CD4-positive, alpha-beta T cell (primary cell): ENCODE data around the gene HACL1. TPM values are rescaled to one million over a fixed set of nuclear protein-coding genes. Genes with fewer than 3 reads are reported as not detected.

Experiments
- ATAC-seq: fragments of 200-7000 bp; cut with Tn5 transposase; one replicate; pipeline ENCODE4 v1.10.0; 2022; ENCODE audit warnings: mild to moderate bottlenecking; ENCODE audit not compliant: poor library complexity
- CTCF ChIA-PET: fragments of 350-600 bp; sonication (Branson Sonifier 250); formaldehyde crosslinking; loops from one replicate; lab custom pipeline; 2021; ENCODE audit warnings: antibody characterized with exemption, inconsistent platforms; lab: Charles Lee
- POLR2A ChIA-PET: fragments of 350-600 bp; sonication (Branson Sonifier 250); formaldehyde crosslinking; loops from one replicate; lab custom pipeline; 2021; ENCODE audit warnings: antibody characterized with exemption, inconsistent platforms; lab: Charles Lee
- DNase-seq, 14 experiments: peaks; one replicate each; pipeline ENCODE4 v3.0.0-alpha.2; 2013 to 2020; ENCODE audit warnings: mixed read lengths in 2 of 14
- H3K27ac ChIP-seq, 2 donors: one replicate each; pipeline versions ENCODE4 v1.5.1 to v1.7.0; 2013; ENCODE audit warnings: low read length in 2 of 2, low read depth in 1 of 2, mild to moderate bottlenecking in 1 of 2
- H3K27me3 ChIP-seq, 2 experiments: 1 replicate in 1 of 2; 2 replicates in 1 of 2; pipeline versions ENCODE4 v1.6.1 to v1.7.0; 2013; ENCODE audit warnings: low read length in 2 of 2, control low read depth in 1 of 2, mild to moderate bottlenecking in 1 of 2, moderate library complexity in 1 of 2; ENCODE audit not compliant: insufficient read depth in 2 of 2, control insufficient read depth in 1 of 2
- H3K36me3 ChIP-seq: one replicate; pipeline ENCODE4 v1.6.1; 2013; ENCODE audit warnings: low read length, control low read depth; ENCODE audit not compliant: insufficient read depth
- H3K4me1 ChIP-seq: one replicate; pipeline ENCODE4 v1.6.1; 2013; ENCODE audit warnings: low read length, control low read depth; ENCODE audit not compliant: insufficient read depth
- H3K4me3 ChIP-seq: one replicate; pipeline ENCODE4 v1.5.1; 2013; ENCODE audit warnings: mild to moderate bottlenecking, low read length, moderate library complexity
- H3K9me3 ChIP-seq, 2 experiments: 1 replicate in 1 of 2; 2 replicates in 1 of 2; pipeline versions ENCODE4 v1.6.1 to v1.7.0; 2013; ENCODE audit warnings: low read length in 2 of 2, mild to moderate bottlenecking in 2 of 2, control low read depth in 1 of 2, moderate library complexity in 1 of 2; ENCODE audit not compliant: control insufficient read depth in 1 of 2, insufficient read depth in 1 of 2
- H3K27ac Mint-ChIP-seq: one replicate; pipeline ENCODE4 v1.8.0; 2020; ENCODE audit warnings: mixed read lengths
- H3K27me3 Mint-ChIP-seq: one replicate; pipeline ENCODE4 v1.8.0; 2021; ENCODE audit warnings: mixed read lengths
- H3K36me3 Mint-ChIP-seq: one replicate; pipeline ENCODE4 v1.8.0; 2021; ENCODE audit warnings: low read depth, mixed read lengths
- H3K4me1 Mint-ChIP-seq: one replicate; pipeline ENCODE4 v1.8.0; 2021; ENCODE audit warnings: low read depth, mixed read lengths
- H3K4me3 Mint-ChIP-seq: one replicate; pipeline ENCODE4 v1.8.0; 2020; ENCODE audit warnings: mild to moderate bottlenecking, mixed read lengths
- H3K9me3 Mint-ChIP-seq: one replicate; pipeline ENCODE4 v1.8.0; 2020; ENCODE audit warnings: mixed read lengths
- CTCF ChIP-seq: fragments of 200-600 bp; IDR thresholded peaks from one replicate; pipeline ENCODE4 v1.8.0; 2022; ENCODE audit warnings: antibody characterized with exemption, mild to moderate bottlenecking
- intact Hi-C, 2 experiments: fragments of 100-400 bp; cut with DNase I in 1 of 2; cut with micrococcal nuclease in 1 of 2; formaldehyde crosslinking; loops; one replicate each; pipeline versions ENCODE4 v1.15.1 to v1.9.0; 2023 to 2025; cut with DNase I, micrococcal nuclease
- total RNA-seq, 174 experiments: library from RNA in 2 of 174; stranded (reverse) in 2 of 174; gene quantifications; one replicate each; pipeline ENCODE4 v1.2.3 and lab custom pipeline; 2021 to 2026

Gene HACL1
- total RNA-seq, 2 experiments from 2014 or later: 26.6 to 33.2 TPM

- no peaks in the 10 kb centered on the region for H3K9me3 Mint-ChIP-seq
- no peaks in the 10 kb centered on the region for H3K27me3 ChIP-seq
- H3K36me3 Mint-ChIP-seq: no peaks in the 10 kb centered on the region
- no peak for TF ChIP-seq CTCF
- H3K36me3 ChIP-seq: no peaks in the 10 kb centered on the region
- peaks cover 28% of the 10 kb centered on the region for H3K4me1 Mint-ChIP-seq
- H3K4me3 Mint-ChIP-seq: no peak overlapping the region
- no peak for ATAC-seq
- H3K4me3 ChIP-seq: no peak overlapping the region
- peaks cover 0 to 3% of the 10 kb centered on the region in 2 experiments for H3K9me3 ChIP-seq
- CTCF ChIA-PET: interaction anchor here (1.6 kb wide), 1 partner anchor 10 kb away, joined by 4 read pairs; no protein-coding TSS in a partner anchor
- no peak overlapping the region for H3K27ac ChIP-seq
- POLR2A ChIA-PET: no interaction called here
- no peak for DNase-seq
- intact Hi-C loops: no loop called here
- H3K27ac Mint-ChIP-seq: no peak overlapping the region
- peaks cover 41% of the 10 kb centered on the region for H3K4me1 ChIP-seq
- peaks cover 5% of the 10 kb centered on the region for H3K27me3 Mint-ChIP-seq
These were observed 75.6 kb downstream of the HACL1 start for GRCh38 chr3:15525790-15526189.

- Histone ChIP-seq H3K27me3 (peaks cover 0 to 4% of the 10 kb centered on the region in 2 experiments), H3K27ac (no peak overlapping the region), H3K4me1 (peaks cover 35% of the 10 kb centered on the region), H3K4me3 (no peak overlapping the region), H3K9me3 (peaks cover 0 to 3% of the 10 kb centered on the region in 2 experiments), H3K36me3 (no peaks in the 10 kb centered on the region)
- DNase-seq: no peak
- CTCF ChIA-PET: interaction anchor here (0.8 kb wide), 1 partner anchor 38 kb away, joined by 4 read pairs; no protein-coding TSS in a partner anchor
- Mint-ChIP-seq H3K4me1 (peaks cover 10% of the 10 kb centered on the region), H3K36me3 (no peaks in the 10 kb centered on the region), H3K27ac (no peak overlapping the region), H3K4me3 (no peak overlapping the region), H3K27me3 (peaks cover 5% of the 10 kb centered on the region), H3K9me3 (no peaks in the 10 kb centered on the region)
- intact Hi-C loops: no loop called here
- ATAC-seq: no peak
- TF ChIP-seq CTCF: no peak
- POLR2A ChIA-PET: no interaction called here
These were observed 77.5 kb downstream of the HACL1 start for GRCh38 chr3:15523660-15524417.

- TF ChIP-seq CTCF: no peak
These were observed 79.4 kb downstream of the HACL1 start for GRCh38 chr3:15522016-15522415.

More at GRCh38 chr3:15522016-15522415, 79.4 kb downstream of the HACL1 start:
- H3K4me3 Mint-ChIP-seq: no peak overlapping the region
- intact Hi-C loops: no loop called here
- POLR2A ChIA-PET: no interaction called here
- H3K36me3 Mint-ChIP-seq: no peaks in the 10 kb centered on the region
- peaks cover 5% of the 10 kb centered on the region for H3K27me3 Mint-ChIP-seq
- CTCF ChIA-PET: no interaction called here
- H3K36me3 ChIP-seq: no peaks in the 10 kb centered on the region
- peaks cover 23% of the 10 kb centered on the region for H3K4me1 ChIP-seq
- H3K9me3 ChIP-seq: peaks cover 0 to 3% of the 10 kb centered on the region in 2 experiments
- H3K27ac Mint-ChIP-seq: no peak overlapping the region
- H3K27me3 ChIP-seq: peaks cover 0 to 4% of the 10 kb centered on the region in 2 experiments
- H3K9me3 Mint-ChIP-seq: no peaks in the 10 kb centered on the region
- ATAC-seq (no peak), DNase-seq (no peak)
- H3K4me1 Mint-ChIP-seq: peaks cover 6% of the 10 kb centered on the region
- no peak overlapping the region for H3K27ac ChIP-seq
- no peak overlapping the region for H3K4me3 ChIP-seq
